ENCODE data around the gene SLC25A36.
"Not testable (repeated sequence)": the region's sequence is repeated elsewhere in the genome, so short reads cannot be mapped to it uniquely, and the experiment has no call there.

SLC25A36 gene

DNA sequence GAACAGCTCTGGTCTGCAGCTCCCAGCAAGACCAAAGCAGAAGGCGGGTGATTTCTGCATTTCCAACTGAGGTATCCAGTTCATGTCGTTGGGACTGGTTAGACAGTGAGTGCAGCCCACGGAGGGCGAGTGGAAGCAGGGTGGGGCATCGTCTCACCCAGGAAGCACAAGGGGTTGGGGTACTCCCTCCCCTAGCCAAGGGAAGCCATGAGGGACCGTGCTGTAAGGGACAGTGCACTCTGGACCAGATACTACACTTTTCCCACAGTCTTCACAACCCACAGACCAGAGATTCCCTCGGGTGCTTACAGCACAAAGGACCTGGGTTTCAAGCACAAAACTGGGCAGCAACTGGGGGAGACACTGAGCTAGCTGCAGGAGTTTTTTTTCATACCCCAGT is 8.5 kb upstream of the SLC25A36 start:
- no peak for DNase-seq

DNA sequence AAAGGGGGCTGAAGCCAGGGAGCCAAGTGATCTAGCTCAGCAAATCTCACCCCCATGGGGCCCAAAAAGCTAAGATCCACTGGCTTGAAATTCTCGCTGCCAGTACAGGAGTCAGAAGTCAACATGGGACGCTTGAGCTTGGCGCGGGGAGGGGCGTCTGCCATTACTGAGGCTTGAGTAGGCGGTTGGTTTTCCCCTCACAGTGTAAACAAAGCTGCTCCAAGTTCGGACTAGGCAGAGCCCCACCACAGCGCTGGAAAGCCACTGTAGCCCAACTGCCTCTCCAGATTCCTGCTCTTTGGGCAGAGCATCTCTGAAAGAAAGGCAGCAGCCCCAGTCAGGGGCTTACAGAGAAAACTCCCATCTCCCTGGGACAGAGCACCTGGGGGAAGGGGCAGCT is 8.1 kb upstream of the SLC25A36 start:
- DNase-seq, result no peak

DNA sequence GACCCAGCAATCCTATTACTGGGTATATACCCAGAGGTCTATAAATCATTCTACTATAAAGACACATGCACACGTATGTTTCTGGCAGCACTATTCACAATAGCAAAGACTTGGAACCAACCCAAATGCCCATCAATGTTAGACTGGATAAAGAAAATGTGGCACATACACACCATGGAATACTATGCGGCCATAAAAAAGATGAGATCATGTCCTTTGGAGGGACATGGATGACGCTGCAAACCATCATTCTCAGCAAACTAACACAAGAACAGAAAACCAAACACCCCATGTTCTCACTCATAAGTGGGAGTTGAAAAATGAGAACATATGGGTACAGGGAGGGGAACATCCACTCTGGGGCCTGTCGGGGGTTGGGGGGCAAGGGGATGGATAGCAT is 2.3 kb upstream of the SLC25A36 start:
- DNase-seq, result not testable (repeated sequence)

DNA sequence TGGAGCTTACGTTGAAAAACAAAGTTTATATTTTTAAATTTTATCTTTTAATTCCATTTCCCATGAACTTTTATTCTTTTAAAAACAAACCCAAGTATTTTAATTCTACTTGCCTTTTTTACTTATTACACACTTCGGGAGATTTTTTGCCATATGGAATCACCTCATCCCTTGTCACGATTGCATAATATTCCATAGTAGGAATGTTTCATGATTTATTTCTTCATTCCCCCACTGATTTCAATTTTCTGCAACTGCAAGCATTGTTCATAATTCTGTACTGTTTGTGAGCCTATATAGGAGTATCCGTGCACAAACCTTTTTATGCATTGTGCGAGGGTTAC is 574 bp upstream of the SLC25A36 start:
- DNase-seq, result no peak

DNA sequence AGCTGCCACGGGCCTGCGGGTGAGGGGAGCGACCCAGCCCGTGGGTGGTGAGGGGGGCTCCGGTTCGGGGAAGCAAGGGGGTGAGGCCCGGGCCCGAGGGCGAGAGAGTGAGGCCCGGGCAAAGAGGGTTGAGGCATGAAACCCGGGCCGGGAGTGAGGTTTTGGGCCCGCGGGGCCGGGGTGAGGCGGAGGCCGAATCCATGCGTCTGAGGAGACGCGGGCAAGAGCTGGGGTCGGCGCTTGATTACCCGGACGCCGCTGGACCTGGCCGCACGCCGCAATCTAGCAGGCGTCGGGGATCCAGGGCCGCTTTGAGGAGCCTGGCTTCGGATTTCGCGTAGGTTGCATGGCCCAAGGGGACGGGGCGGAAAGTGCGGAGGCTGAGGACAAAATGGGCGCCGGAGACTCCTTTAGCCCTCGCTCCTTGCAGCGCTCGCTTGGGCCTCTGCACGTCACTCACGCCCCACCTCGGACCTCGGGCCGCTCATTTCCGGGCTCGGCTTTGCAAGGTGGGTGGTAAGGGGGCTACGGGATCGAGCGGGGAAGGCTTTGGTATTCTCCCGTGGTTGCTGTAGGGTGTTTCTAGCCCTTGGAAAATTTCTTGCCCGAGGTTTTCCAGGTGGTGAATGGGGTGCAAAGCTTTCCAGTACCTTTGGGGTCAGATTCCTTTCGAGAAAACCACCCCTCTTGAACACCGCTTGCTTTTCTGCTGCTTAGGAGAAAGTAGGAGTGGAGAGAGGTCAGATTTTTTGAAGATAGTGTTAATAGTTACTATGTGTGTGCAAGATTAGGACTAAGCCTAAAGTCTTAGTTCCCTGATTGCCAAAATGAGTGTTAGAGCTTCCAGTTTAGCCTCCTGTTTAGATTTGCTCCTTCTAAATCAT is 827 bp downstream of the SLC25A36 start:
- no peak for DNase-seq

DNA sequence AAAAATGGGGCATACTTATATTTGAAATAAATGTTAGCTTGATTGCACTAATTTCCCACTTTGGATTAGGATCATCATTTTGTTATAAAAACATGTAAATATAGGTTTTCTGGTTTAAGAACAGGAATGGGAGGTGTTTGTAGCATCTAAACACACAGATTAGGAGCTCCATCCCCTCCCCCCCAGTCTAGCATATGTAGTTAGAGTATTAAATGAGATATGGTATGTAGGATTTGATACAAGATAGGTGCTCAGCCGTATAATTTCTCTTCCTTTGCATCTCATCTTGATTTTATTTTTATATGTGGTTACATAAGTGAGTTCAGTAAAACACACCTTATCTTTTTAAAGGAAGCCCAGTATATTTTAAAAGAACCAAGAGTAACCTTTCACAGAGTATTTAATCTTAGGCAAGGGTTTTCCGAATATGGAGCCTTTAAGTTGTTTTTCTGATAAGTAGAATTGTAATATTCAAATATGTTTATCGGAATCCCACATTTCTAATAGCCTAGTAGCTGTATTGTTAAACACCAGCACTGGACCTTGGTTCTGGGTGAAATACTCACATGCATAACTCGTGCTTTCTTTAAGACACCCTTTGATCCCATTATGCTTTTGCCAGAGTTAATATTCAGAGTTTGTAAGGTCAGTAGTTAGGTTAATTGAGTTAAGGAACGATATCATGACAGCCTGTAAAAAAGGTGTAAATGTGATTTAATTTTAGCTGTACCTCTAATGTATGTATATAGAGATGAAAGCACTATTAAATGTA is 2.3 kb downstream of the SLC25A36 start:
- DNase-seq, result no peak

DNA sequence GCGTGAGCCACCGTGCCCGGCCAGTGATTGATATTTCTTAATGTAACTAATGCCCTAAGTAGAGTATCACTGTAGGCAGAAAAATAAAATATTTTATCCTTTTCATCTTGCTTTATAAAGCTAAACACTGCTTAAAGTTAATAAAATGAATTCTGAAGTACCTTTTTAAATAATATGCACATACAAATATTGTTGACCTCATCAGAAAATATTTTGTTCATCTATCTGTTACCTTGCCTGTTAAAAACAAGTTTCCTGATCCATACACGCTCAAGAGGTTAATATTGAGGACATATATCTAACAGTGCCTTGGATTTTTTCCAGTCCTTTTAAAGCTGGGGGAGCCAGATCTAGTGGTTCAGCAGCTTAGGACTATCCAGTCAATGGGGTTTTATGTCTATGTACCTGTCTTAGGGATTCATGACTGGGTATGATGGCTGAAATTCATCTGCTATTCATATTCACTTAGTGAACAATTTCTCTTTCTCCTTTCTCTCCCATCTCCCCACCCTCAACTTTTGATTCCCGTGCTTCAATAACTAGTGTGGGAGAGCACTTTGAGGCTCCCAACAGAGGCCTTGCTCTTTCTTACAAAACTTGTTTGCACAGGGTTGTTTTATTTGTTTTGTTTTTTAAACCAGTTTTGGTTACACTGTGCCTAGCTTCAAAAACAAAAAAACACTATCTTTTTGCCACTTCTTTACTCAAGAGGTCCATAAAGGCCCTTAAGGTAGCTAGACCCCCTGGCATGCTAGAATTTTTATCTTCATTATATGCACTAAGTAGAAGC is 7.0 kb downstream of the SLC25A36 start:
- DNase-seq, result no peak

DNA sequence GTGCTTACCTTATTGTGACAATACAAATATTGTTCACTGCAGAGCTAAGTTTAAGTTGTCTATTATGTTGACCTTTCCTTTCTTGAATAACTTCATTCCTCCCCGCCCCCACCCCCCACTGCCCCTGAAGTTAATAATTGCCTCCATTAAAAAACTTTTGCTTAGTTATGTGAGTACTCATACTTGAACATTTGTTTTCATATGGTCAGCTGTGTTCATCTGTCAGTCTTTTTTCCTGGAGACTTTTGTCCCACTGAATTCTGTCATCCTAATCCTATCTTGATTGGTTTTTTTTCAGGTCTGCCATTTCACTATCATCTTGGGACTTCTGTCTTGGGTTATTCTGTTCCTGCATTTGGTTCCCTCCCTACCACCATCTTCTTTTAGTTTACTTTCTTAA is 8.5 kb downstream of the SLC25A36 start:
- DNase-seq, result no peak

DNA sequence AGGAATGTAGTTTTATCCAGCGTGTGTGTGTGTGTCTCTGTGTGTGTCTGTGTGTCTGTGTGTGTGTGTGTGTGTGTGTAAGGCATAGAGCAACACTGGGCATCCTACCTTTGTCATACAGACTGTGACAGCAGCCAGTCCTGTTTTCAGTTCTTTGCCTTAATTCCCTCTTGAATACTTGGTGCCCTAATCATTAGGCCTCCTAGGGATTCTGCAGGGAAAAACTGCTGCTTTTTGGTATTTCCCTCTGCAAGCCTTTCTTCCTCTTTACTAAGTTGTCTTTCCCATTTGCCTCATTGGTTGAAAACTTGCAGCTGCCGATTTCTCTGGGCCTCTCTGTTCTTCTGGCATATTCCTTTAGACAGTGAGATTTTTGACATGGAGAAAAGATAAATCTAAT is 9.2 kb downstream of the SLC25A36 start:
- DNase-seq, result no peak

DNA sequence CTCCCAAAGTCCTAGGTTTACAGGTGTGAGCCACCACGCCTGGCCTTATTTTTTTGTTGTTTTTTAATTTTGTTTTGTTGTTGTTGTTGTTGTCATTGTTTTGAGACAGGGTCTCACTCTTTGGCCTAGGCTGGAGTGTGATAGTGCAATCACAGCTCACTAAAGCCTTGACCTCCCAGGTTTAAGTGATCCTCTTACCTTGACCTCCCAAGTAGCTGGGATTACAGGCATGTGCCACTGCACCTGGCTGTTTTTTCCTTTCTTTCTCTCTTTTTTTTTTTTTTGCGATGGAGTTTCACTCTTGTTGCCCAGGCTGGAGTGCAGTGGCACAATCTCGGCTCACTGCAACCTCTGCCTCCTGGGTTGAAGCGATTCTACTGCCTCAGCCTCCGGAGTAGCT is 10.1 kb downstream of the SLC25A36 start:
- DNase-seq, result not testable (repeated sequence)

DNA sequence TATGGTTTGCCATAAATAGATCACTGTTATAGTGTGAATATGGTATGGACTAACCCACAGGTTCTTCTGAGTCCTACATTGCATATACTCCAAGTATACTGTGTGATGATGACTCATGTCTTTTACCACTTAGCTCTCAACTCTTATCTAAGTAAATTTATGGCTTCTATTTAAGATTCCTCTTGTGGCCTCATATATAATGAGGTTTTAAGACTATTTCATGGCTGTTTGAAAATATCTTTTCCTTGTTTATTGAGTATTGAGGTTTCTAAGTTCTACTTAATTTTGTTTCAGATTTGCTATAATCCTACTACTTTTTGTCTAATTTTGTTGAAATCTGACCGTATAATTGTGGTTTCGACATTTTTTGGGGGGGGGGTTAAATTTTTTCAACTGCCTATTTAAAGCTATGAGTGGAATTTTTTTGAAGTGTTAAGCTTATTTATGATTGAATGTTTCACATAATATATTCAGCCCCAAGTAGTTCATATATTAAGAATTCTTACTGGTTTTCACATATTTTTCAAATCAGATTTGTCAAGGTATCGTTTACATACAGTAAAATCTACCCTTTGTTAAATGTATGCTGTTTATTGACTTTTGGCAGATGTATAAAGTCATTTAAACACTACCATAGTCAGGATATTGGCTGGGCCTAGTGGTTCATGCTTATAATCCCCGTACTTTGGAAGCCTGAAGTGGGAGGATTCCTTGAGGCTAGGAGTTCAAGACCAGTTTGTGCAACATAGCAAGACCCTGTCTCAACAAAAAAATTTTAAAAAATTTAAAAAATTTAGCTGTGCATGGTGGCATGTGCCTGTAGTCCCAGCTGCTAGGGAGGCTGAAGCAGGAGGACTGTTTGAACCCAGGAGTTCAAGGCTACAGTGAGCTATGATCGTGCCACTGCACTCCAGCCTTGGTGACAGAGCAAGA is 11.7 kb downstream of the SLC25A36 start:
- no peak for DNase-seq

DNA sequence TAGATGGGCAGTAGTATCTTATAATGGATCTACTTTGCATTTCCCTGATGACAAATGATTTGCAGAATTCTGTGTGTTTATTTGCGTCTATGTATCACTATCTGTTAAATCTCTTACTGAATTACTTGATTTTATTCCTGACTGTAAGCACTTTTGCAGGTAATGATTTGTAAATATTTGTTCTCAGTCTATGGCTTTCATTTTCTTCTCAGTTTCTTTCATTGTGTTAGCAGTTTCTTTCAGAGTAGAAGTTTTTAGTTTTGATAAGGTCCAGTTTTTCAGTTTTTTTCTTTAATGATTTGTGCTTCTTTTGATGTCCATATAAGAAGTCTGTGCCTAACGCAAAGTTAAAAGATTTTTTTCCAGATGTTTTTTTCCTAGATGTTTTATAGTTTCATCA is 12.9 kb downstream of the SLC25A36 start:
- DNase-seq, result peak; percentile 25

DNA sequence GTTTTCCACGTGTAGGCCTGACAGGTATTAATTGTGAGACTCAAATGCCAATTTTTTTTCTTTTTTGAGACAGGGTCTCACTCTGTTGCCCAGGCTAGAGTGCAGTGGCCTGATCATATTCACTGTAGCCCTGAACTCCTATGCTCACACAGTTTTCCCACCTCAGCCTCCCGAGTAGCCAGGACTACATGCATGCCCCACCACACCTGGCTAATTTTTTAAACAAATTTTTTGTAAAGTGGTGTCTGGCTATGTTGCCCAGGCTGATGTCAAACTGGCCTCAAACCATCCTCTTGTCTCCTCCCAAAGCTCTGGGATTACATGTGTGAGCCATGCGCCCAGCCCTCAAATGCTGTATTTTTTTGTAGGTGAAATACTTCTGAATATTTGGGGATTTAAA is 14.0 kb downstream of the SLC25A36 start:
- DNase-seq, result no peak

DNA sequence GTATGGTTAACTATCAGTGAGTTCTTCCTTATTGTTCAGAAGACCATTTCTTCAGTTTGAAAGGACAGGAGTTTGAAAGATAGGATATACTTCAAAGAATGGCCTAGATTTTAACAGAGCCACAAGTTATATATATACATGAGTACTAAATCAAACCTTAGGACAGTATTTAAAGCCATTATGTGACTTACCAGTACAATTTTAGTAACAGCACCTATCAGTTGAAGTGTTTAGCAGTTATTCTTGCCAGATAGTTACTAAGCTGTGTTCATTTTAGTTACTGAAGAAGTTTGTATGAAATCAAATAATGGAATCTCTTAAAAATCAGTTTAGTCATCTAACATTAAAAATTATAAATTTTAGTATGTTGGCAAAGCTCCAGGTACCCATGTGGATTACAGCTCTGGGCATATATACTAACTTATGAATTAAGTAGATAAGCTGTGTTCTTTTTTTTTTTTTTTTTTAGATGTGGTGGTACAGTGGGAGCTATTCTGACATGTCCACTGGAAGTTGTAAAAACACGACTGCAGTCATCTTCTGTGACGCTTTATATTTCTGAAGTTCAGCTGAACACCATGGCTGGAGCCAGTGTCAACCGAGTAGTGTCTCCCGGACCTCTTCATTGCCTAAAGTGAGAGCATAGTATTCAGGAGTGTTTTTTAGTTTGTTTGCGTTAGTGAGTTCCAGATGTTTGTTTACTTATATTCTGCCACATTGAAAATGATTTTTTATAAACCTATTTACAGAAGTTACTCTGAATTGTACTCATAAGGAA is 14.6 kb downstream of the SLC25A36 start:
- DNase-seq, result no peak

DNA sequence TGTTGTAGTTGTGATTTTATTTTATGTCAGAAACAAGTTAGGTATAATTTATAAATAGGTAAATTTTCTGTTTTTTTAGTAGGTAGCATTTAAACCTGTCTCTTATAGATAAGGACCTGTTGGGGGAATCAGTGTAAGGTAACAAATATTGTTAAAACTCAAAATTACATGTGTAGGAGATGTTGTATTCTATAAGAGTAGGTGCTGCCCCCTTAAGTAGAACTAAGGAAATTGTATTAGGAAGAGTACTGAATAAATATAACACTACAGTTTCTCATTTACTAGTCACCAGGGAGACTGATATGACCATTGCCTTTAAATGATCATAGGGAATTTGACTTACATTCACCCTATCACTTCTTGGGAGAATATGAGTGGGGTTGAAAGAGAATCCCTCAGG is 31.2 kb downstream of the SLC25A36 start:
- DNase-seq, result no peak

DNA sequence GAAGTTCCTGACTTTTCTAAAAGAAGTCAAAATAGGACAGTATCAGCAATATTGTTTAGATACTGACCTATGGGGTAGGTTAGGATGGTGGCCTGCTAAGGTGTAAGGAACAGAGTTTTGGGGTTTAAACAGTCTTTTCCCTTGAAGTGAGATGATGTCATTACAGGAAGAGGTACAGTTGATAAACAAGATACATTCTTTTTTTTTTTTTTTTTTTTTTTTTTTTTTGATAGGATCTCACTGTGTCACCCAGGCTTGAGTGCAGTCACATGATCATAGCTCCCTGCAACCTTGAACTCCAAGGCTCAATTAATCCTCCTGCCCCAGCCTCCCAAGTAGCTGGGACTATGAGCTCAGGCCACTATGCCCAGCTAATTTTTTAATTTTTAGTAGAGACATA is 33.3 kb downstream of the SLC25A36 start:
- no peak for DNase-seq

DNA sequence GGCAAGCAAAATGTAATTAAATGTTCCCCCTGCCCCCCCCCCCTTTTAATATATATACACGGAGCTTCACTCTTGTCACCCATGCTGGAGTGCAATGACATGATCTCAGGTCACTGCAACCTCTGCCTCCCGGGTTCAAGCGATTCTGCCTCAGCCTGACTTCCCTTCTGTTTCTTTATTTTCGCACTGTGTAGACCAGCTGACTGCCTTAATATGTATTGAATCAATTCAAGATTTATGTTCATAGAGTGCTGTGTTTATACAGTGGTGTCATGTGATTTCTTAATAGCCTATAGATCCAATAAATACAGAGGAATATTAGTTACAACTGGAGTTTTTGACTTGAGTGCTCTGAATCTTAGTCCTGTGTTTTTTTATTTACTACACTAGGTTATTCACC is 39.0 kb downstream of the SLC25A36 start:
- DNase-seq, result no peak

DNA sequence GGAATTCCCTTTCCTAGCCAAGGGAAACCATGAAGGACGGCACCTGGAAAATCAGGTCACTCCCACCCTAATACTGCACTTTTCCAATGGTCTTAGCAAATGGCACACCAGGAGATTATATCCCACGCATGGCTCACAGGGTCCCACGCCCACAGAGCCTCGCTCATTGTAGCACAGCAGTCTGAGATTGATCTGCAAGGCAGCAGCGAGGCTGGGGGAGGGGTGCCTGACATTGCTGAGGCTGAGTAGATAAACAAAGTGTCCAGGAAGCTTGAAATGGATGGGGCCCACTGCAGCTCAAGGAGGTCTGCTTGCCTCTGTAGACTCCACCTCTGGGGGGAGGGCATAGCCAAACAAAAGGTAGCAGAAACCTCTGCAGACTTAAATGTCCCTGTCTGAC is 46.2 kb downstream of the SLC25A36 start:
- DNase-seq, result not testable (repeated sequence)

DNA sequence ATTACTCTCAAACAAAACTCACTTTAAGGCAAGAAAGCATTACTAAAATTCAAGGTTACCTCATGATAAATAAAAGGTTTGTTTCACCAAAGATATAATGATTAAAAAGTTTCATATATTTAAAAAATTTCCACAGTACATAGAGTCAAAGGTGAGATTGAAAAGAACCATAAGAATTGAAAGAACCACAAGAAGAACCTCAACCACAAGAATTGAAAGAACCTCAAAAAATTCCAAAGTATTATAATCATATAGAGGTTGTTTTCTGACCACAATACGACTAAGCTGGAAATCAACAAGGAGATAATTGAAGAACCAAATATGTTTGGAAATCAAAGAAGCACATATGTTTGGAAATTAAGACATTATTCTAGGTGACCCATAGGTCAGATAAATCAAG is 52.7 kb downstream of the SLC25A36 start:
- DNase-seq, result no peak

DNA sequence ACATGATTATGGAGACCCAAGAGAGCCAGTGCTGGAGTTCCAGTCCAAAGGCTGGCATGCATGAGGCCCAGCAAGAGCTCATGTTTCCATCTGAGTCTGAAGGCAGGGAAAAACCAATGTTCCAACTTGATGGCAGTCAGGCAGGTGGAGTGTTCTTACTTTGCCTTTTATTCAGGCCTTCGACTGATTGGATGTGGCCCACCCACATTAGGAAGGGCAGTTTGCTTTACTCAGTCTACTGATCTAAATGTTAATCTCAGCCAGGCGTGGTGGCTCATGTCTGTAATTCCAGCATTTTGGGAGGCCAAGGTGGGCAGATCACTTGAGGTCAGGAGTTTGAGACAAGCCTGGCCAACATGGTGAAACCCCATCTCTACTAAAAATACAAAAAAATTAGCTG is 53.2 kb downstream of the SLC25A36 start:
- not testable (repeated sequence) for DNase-seq

DNA sequence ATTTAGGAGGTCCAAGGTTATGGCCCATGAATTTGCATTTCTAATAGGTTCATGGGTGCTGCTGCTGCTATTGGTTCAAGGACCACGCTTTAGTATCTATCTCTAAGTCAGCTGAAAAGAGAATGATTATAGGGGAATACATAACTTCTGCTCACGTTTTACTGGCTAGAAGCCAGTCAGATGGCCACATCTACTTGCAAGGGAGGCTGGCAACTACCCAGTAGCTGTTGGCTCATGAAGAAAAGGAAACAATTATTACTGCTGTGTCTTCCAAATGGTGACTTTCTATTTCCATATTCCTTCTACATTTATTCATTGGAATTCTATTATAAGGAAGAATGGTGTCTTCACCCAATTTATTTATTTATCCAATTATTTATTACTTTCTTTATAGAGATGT is 54.2 kb downstream of the SLC25A36 start:
- no peak for DNase-seq

Measured in NCI-H2029 treated with DMSO at 0.1 percent for 48 hours (cell line).